Posterior vena cava (tissue), 2 donors: ENCODE results near the gene MPZL1. TPM values are rescaled to one million over a fixed set of nuclear protein-coding genes. Genes with fewer than 3 reads are reported as not detected.
A peak's percentile ranks its signal among the peaks of the same experiment; 100 is the strongest.
"Not testable (repeated sequence)": the region's sequence is repeated elsewhere in the genome, so short reads cannot be mapped to it uniquely, and the experiment has no call there.

Experiments used
- DNase-seq: peaks from one replicate; pipeline ENCODE4 v3.0.0-alpha.2; 2020; ENCODE audit warnings: low spot score
- intact Hi-C, 2 donors: fragments of 100-400 bp; cut with DNase I; formaldehyde crosslinking; loops; one replicate each; pipeline versions ENCODE4 v1.14.1 to v1.14.2; 2022 to 2023
- total RNA-seq, 2 donors: library from RNA; stranded (reverse); fragmentation: NEBNext Ultra II Directional; extraction: Animal tissue kit (Norgen Biotek cat#: 25700); gene quantifications; one replicate each; pipeline ENCODE4 v1.2.1, GENCODE V29; 2021
- donor health status: DM: yes; HTN: yes; CAD: no.
- donor health status: DM: yes; HTN: yes; CAD: no.

MPZL1 gene
- total RNA-seq, 2 donors from 2014 or later = 120 to 146 TPM

DNA sequence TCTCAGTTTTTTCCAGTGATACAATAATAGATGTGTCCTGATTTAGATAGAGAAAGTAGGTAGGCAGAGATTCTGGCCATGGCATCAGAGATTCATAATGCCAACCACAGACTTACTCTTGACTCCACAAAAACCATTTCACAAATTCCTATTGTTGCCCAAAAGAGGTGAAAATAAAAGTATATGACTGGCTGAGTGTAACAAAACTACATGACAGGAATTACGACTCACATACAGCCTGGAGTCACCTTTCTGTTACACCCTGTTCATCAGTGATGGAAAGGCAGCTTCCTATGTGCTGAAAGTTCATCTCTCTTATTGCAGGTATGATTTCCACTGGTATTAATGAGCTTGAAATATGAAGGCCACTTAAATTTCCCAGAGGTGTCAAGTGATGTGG lies 72.3 kb downstream of the MPZL1 start:
- no peak for DNase-seq
- intact Hi-C loops = no loop called here

GRCh38 chr1:167795810-167796740 lies 74.3 kb downstream of the MPZL1 start:
- intact Hi-C loops = loop anchor here (5.0 kb wide), 1 partner anchor 74 kb away; the partner anchor contains the start of gene MPZL1 (in 2 of the 2)
- no peak for DNase-seq

GRCh38 chr1:167797015-167797414 lies 75.2 kb downstream of the MPZL1 start:
- intact Hi-C loops = loop anchor here (5.0 kb wide), 1 partner anchor 75 kb away; the partner anchor contains the start of gene MPZL1 (in 2 of the 2)
- DNase-seq = peak; percentile 90

DNA sequence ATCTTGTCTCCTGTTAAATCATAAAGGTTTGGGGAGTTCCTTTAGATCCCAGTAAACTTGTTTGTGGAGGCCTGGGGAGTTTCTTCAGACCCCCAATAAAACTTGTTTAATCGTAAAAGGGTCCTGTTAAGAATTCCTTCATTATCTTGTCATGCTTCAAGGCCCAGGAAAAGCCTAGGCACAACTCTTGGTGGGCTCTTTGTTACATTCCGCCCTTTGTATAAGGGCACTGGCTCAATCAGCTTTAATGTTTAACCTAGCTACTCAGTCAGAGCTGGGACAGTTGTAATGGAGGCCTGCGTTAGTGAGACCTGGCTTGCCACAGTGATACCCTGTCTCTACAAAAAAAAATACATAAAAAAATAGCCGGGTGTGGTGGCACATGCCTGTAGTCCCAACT lies 77.2 kb downstream of the MPZL1 start:
- intact Hi-C loops = loop anchor here (5.0 kb wide), 1 partner anchor 77 kb away; the partner anchor contains the start of gene MPZL1 (in 2 of the 2)
- DNase-seq = no peak

- intact Hi-C loops = loop anchor here (5.0 kb wide), 1 partner anchor 77 kb away; the partner anchor contains the start of gene MPZL1 (in 2 of the 2)
Measured at GRCh38 chr1:167799747-167800146, 78.0 kb downstream of the MPZL1 start.

DNA sequence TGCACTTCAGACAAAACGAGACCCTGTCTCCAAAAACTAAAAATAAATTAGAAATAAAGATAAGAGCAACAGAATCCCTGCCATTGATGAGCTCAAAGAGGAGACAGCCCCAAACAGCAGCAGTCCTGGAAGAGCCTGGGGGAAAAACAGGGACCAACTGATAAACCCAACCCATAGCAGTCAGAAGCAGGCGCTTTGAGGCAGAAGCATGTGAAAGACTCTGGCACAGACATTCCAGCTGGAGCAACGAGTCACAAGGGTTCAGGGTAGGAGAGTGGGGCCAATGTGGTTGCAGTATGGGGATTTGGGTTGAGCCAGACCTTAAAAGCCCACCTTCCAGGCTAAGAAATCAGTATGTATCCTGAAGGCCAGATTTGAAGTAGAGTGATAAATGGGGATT lies 78.5 kb downstream of the MPZL1 start:
- intact Hi-C loops = no loop called here
- DNase-seq = no peak

More at GRCh38 chr1:167799747-167800146, 78.0 kb downstream of the MPZL1 start:
- no peak for DNase-seq

DNA sequence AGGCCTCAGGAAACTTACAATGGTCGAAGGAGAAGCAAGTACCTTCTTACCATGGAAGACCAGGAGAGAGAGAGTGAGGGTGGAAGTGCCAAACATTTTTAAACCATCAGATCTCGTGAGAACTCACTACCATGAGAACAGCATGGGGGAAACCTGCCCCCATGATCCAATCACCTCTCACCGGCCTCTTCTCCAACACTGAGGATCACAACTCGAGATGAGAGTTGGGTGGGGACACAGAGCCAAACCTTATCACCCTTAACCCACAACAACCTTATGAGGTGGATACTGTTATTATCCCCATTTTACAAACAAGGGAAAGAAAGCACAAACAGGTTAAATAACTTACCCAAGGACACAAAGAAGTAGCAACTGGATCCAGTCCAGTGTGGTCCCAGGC lies 80.5 kb downstream of the MPZL1 start:
- DNase-seq = no peak
- intact Hi-C loops = no loop called here

DNA sequence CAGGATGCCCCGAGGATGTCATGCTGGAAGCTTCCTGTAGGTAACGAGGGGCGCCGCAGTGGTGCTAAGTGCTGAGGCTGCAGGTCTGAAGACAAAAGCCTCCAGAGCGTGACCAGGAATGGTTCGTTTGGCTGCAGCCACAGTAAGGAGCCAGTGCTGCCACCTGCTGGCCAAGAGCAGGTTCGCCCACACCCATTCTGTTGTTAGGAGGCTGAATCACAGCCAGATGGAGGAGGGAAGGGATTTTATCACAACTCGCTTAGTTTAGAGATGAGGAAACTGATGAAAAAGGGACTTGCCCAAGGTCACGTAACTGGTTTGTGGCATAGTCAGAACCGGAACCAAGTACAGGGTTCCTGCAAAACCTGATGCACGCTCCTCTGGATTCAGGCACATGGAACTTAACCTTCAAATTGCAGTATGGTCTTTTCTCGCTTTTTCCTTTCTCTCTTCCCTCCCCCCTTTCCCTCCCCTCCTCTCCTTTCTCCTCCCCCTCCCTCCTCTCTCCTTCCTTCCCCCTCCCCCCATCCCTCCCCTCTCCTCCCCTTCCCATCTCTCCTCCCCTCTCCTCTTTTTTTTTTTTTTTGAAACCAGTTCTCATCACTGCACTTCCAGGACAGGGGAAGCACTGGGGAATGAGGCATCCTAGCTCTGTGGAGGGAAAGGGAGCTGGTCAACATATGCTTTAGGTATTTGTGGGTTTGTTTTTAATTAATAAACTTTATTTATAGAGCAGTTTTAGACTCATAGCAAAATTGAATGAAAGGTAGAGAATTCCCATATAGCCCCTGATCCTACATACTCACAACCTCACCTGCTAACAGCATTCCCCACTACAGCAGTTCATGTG lies 81.8 kb downstream of the MPZL1 start:
- intact Hi-C loops = no loop called here
- peak; percentile 98 for DNase-seq

- intact Hi-C loops = no loop called here
- no peak for DNase-seq
Measured at GRCh38 chr1:167805041-167805556, 83.3 kb downstream of the MPZL1 start.

DNA sequence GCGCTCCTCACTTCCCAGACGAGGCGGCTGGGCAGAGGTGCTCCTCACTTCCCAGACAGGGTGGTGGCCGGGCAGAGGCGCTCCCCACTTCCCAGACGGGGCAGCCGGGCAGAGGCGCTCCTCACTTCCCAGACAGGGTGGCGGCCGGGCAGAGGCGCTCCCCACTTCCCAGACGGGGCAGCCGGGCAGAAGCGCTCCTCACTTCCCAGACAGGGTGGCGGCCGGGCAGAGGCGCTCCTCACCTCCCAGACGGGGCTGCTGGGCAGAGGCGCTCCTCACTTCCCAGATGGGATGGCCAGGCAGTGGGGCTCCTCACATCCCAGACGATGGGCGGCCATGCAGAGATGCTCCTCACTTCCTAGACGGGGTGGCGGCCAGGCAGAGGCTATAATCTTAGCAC lies 84.5 kb downstream of the MPZL1 start:
- intact Hi-C loops, DNase-seq: not testable (repeated sequence)

GRCh38 chr1:167806676-167807075 lies 84.9 kb downstream of the MPZL1 start:
- intact Hi-C loops, DNase-seq: not testable (repeated sequence)

- intact Hi-C loops = no loop called here
Measured at GRCh38 chr1:167808104-167808503, 86.3 kb downstream of the MPZL1 start.

DNA sequence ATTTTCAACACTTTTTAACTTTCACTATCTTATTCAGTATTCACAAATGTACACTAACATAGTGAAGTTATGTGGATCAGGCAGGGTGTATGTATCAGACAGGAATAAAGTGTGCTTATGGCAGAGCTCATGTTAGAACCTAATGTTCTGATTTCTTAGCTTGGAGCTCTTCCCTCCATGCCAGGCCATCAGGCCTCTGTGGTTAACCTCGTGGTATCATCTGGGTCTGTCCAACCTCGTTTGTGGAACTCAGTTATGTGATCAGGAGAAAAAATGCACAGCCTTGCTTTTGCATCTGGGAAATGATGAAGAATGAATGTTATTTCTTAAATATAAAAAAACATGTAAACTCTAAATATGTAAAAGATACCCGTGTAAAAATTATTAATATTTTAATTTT lies 86.9 kb downstream of the MPZL1 start:
- no peak for DNase-seq

More at GRCh38 chr1:167808104-167808503, 86.3 kb downstream of the MPZL1 start:
- no peak for DNase-seq

GRCh38 chr1:167812972-167813371 lies 91.2 kb downstream of the MPZL1 start:
- intact Hi-C loops = no loop called here
- DNase-seq = no peak

More for the DNA sequence above, 86.9 kb downstream of the MPZL1 start:
- intact Hi-C loops = no loop called here

GRCh38 chr1:167815650-167816049 lies 93.9 kb downstream of the MPZL1 start:
- DNase-seq = no peak
- intact Hi-C loops = no loop called here

GRCh38 chr1:167819849-167820683 lies 98.3 kb downstream of the MPZL1 start:
- peak; percentile 94 for DNase-seq
- intact Hi-C loops = loop anchor here in 1 of 2 donors (2.0 kb wide), 1 partner anchor 107 kb away; no protein-coding TSS in a partner anchor

DNA sequence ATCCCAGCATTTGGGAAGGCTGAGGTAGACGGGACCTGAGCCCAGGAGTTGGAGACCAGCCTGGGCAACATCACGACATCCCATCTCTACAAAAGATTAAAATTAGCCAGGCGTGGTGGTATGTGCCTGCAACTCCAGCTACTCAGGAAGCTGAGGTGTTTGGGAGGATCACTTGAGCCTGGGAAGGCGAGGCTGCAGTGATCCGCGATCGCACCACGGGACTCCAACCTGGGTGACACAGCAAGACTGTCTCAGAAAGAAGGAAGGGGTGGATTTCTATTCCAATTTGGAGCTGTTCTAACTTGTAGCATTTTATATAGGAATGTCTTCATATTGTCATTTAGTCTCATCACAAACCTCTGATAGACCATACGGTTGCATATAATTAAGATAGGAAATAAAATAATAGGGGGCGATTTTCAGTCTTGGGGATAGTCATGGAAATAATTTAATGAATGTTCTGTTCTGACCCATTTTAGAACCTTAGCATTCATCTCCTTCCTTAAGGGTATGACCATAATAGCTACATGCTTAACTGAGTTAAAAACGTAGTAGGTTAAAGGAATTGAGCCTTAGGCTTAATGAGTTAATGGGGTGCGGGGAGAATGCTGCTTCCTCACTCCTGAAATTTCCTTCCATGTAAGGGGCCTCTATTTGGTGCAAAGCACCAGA lies 99.0 kb downstream of the MPZL1 start:
- no peak for DNase-seq
- intact Hi-C loops = loop anchor here in 1 of 2 donors (2.0 kb wide), 1 partner anchor 106 kb away; no protein-coding TSS in a partner anchor

- DNase-seq = no peak
- intact Hi-C loops = loop anchor here in 1 of 2 donors (2.0 kb wide), 1 partner anchor 105 kb away; no protein-coding TSS in a partner anchor
Measured at GRCh38 chr1:167821356-167821685, 99.5 kb downstream of the MPZL1 start.
